A673 (cell line): ENCODE measurements around the gene ZNF689.

Experiments
- EZH2 ChIP-seq: fragments of 200-600 bp; sonication (generic); IDR thresholded peaks from 2 replicates; pipeline ENCODE4 v1.6.1; 2017; ENCODE audit warnings: borderline replicate concordance, low read depth, mild to moderate bottlenecking, mixed read lengths, antibody characterized with exemption, low read length; ENCODE audit not compliant: poor library complexity, severe bottlenecking
- TF ChIP-seq, protein P1 (sequence below): fragments of 300-800, 200-600 bp; sonication (generic); conservative IDR thresholded peaks from 2 replicates; pipeline ENCODE4 v1.5.1; 2017; ENCODE audit warnings: low read depth, mild to moderate bottlenecking, antibody characterized with exemption, low read length, moderate library complexity, mixed read lengths

- TF ChIP-seq, protein P1, sequence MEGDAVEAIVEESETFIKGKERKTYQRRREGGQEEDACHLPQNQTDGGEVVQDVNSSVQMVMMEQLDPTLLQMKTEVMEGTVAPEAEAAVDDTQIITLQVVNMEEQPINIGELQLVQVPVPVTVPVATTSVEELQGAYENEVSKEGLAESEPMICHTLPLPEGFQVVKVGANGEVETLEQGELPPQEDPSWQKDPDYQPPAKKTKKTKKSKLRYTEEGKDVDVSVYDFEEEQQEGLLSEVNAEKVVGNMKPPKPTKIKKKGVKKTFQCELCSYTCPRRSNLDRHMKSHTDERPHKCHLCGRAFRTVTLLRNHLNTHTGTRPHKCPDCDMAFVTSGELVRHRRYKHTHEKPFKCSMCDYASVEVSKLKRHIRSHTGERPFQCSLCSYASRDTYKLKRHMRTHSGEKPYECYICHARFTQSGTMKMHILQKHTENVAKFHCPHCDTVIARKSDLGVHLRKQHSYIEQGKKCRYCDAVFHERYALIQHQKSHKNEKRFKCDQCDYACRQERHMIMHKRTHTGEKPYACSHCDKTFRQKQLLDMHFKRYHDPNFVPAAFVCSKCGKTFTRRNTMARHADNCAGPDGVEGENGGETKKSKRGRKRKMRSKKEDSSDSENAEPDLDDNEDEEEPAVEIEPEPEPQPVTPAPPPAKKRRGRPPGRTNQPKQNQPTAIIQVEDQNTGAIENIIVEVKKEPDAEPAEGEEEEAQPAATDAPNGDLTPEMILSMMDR = no peak
- no peak for TF ChIP-seq EZH2
Measured at GRCh38 chr16:30571445-30572322, 38.5 kb downstream of the ZNF689 start, which contains the start of gene ZNF688.
